SK-N-SH (cell line): ENCODE data around the gene CLASP1. TPM values are rescaled to one million over a fixed set of nuclear protein-coding genes. Genes with fewer than 3 reads are reported as not detected.

Source experiments
- CTCF ChIA-PET: fragments of 300-600, 350-600 bp; formaldehyde crosslinking; extraction: SDS; loops from one replicate; lab custom pipeline; 2021; lab: Yijun Ruan, JAX
- POLR2A ChIA-PET: fragments of 350-600 bp; sonication (Branson Sonifier 250); formaldehyde crosslinking; extraction: SDS; loops from one replicate; lab custom pipeline; 2020; ENCODE audit warnings: antibody characterized with exemption, inconsistent platforms; lab: Yijun Ruan, JAX
- DNase-seq: peaks from one replicate; pipeline ENCODE4 v3.0.0; 2012
- H2AFZ ChIP-seq: fragments of 200-600 bp; sonication (generic); 2 replicates; pipeline ENCODE4 v1.8.1; 2016; ENCODE audit warnings: antibody characterized with exemption, mild to moderate bottlenecking, low read depth
- H3F3A ChIP-seq: fragments of 200-600 bp; sonication (generic); replicated peaks from 2 replicates; pipeline ENCODE3; 2016; ENCODE audit warnings: antibody characterized with exemption, mild to moderate bottlenecking; ENCODE audit not compliant: insufficient read depth
- H3K27ac ChIP-seq, 2 experiments: fragments of 200-500 bp in 1 of 2; fragments of 200-600 bp in 1 of 2; sonication (Bioruptor generic) in 1 of 2; sonication (generic), shearing (Covaris generic) in 1 of 2; 2 replicates each; pipeline versions ENCODE4 v1.5.1 to v1.6.1; 2014 to 2016; ENCODE audit warnings: low read depth in 2 of 2, inconsistent platforms in 1 of 2, low read length in 1 of 2, mild to moderate bottlenecking in 1 of 2, mixed read lengths in 1 of 2
- H3K27me3 ChIP-seq: fragments of 200-600 bp; sonication (generic), shearing (Covaris generic); 2 replicates; pipeline ENCODE4 v1.6.1; 2016; ENCODE audit warnings: mixed run types; ENCODE audit not compliant: insufficient read depth
- H3K36me3 ChIP-seq, 2 experiments: fragments of 200-500 bp in 1 of 2; fragments of 200-600 bp in 1 of 2; sonication (Bioruptor generic) in 1 of 2; sonication (generic) in 1 of 2; replicated peaks in 1 of 2; 2 replicates each; pipeline versions ENCODE3 to v1.5.1; 2014 to 2016; ENCODE audit warnings: low read length in 1 of 2, mild to moderate bottlenecking in 1 of 2; ENCODE audit not compliant: insufficient read depth in 2 of 2, control insufficient read depth in 1 of 2
- H3K4me1 ChIP-seq, 2 experiments: fragments of 200-500 bp in 1 of 2; fragments of 200-600 bp in 1 of 2; sonication (Bioruptor generic) in 1 of 2; sonication (generic), shearing (Covaris generic) in 1 of 2; 2 replicates each; pipeline versions ENCODE4 v1.5.1 to v1.6.1; 2014 to 2016; ENCODE audit warnings: low read depth in 1 of 2, low read length in 1 of 2, mixed run types in 1 of 2; ENCODE audit not compliant: insufficient read depth in 2 of 2, control insufficient read depth in 1 of 2
- H3K4me2 ChIP-seq: fragments of 200-600 bp; sonication (generic), shearing (Covaris generic); 2 replicates; pipeline ENCODE4 v1.6.1; 2017; ENCODE audit warnings: mixed run types
- H3K4me3 ChIP-seq, 2 experiments: fragments of 200-500 bp in 1 of 2; fragments of 200-600 bp in 1 of 2; sonication (Bioruptor generic) in 1 of 2; sonication (generic), shearing (Covaris generic) in 1 of 2; 2 replicates each; pipeline versions ENCODE4 v1.5.1 to v1.8.1; 2014 to 2016; ENCODE audit warnings: low read depth in 2 of 2, inconsistent platforms in 1 of 2, low read length in 1 of 2, mild to moderate bottlenecking in 1 of 2, mixed read lengths in 1 of 2, moderate library complexity in 1 of 2
- H3K79me2 ChIP-seq: fragments of 200-600 bp; sonication (generic); 2 replicates; pipeline ENCODE4 v1.8.1; 2017; ENCODE audit warnings: mild to moderate bottlenecking; ENCODE audit not compliant: insufficient read depth
- H3K9ac ChIP-seq: fragments of 200-600 bp; sonication (generic); 2 replicates; pipeline ENCODE4 v1.6.1; 2017; ENCODE audit warnings: mixed run types
- H3K9me2 ChIP-seq: fragments of 200-600 bp; sonication (generic); 2 replicates; pipeline ENCODE4 v1.6.1; 2017; ENCODE audit warnings: mixed run types
- H3K9me3 ChIP-seq: fragments of 200-600 bp; sonication (generic); 2 replicates; pipeline ENCODE4 v1.6.1; 2017; ENCODE audit warnings: mixed run types, mild to moderate bottlenecking, moderate library complexity
- H4K20me1 ChIP-seq: fragments of 200-600 bp; sonication (generic); 2 replicates; pipeline ENCODE4 v1.6.1; 2017; ENCODE audit warnings: mild to moderate bottlenecking, mixed run types; ENCODE audit not compliant: insufficient read depth
- CTCF ChIP-seq: fragments of 200-600 bp; sonication (generic); IDR thresholded peaks from 2 replicates; pipeline ENCODE4 v1.6.1; 2017; ENCODE audit warnings: antibody characterized with exemption, mild to moderate bottlenecking, moderate library complexity
- ELF1 ChIP-seq: IDR thresholded peaks from 2 replicates; pipeline ENCODE4 v1.4.0; 2012
- EP300 ChIP-seq, 2 experiments: IDR thresholded peaks; 2 replicates each; pipeline versions ENCODE4 v1.4.0 to v1.6.1; 2012; ENCODE audit warnings: borderline replicate concordance in 1 of 2, low read depth in 1 of 2, low read length in 1 of 2
- GABPA ChIP-seq: IDR thresholded peaks from 2 replicates; pipeline ENCODE4 v1.4.0; 2012; ENCODE audit warnings: low read depth, mild to moderate bottlenecking
- GATA2 ChIP-seq: sonication (generic); formaldehyde crosslinking; IDR thresholded peaks from 2 replicates; pipeline ENCODE4 v1.5.0; 2020; ENCODE audit warnings: mild to moderate bottlenecking, missing genetic modification reagents
- MAX ChIP-seq: IDR thresholded peaks from 2 replicates; pipeline ENCODE4 v1.4.0; 2012; ENCODE audit warnings: low read depth
- MEF2A ChIP-seq: IDR thresholded peaks from 2 replicates; pipeline ENCODE4 v1.4.0; 2012; ENCODE audit warnings: low read depth, borderline replicate concordance
- MXI1 ChIP-seq: IDR thresholded peaks from 2 replicates; pipeline ENCODE4 v1.6.1; 2012; ENCODE audit warnings: mild to moderate bottlenecking, low read depth, low read length, improper control_type of control experiment
- NFIC ChIP-seq: IDR thresholded peaks from 2 replicates; pipeline ENCODE4 v1.4.0; 2012; ENCODE audit warnings: borderline replicate concordance
- NRF1 ChIP-seq: IDR thresholded peaks from 2 replicates; pipeline ENCODE4 v1.6.1; 2012; ENCODE audit warnings: low read depth, mild to moderate bottlenecking, low read length
- RCOR1 ChIP-seq: fragments of 150-350 bp; IDR thresholded peaks from 2 replicates; pipeline ENCODE4 v1.6.1; 2017; ENCODE audit warnings: antibody characterized with exemption, low read length
- REST ChIP-seq: IDR thresholded peaks from 2 replicates; pipeline ENCODE4 v1.6.1; 2012; ENCODE audit warnings: mild to moderate bottlenecking, low read depth, low read length, moderate library complexity
- SMC3 ChIP-seq: IDR thresholded peaks from 2 replicates; pipeline ENCODE4 v1.6.1; 2012; ENCODE audit warnings: low read depth, low read length, improper control_type of control experiment
- TAF1 ChIP-seq: IDR thresholded peaks from 2 replicates; pipeline ENCODE4 v1.6.1; 2012; ENCODE audit warnings: low read depth, mild to moderate bottlenecking, low read length, moderate library complexity, borderline replicate concordance
- USF1 ChIP-seq: IDR thresholded peaks from 2 replicates; pipeline ENCODE4 v1.4.0; 2012; ENCODE audit warnings: low read depth, borderline replicate concordance
- WGBS: methylation state at CpG from one replicate; pipeline ENCODE4 v1.1.6; 2017; ENCODE audit warnings: low lambda C conversion rate; 5-methylcytosine and 5-hydroxymethylcytosine counted together
- polyA plus RNA-seq, 3 experiments: library from polyadenylated mRNA; depleted of rRNA; stranded (reverse); fragments of >200 nt; gene quantifications; 2 replicates each; pipeline ENCODE4 v1.2.3, GENCODE V29; 2012
- TF ChIP-seq, protein P1 (sequence below): fragments of 150-350 bp; IDR thresholded peaks from 2 replicates; pipeline ENCODE4 v1.6.1; 2017; ENCODE audit warnings: antibody characterized with exemption, low read length, low read depth, borderline replicate concordance
- TF ChIP-seq, protein P2 (sequence below): IDR thresholded peaks from 2 replicates; pipeline ENCODE4; 2012

The CLASP1 gene
- polyA plus RNA-seq, 1 of the 3 experiments (the other 2 are of a cell fraction), result 4.9 TPM

DNA sequence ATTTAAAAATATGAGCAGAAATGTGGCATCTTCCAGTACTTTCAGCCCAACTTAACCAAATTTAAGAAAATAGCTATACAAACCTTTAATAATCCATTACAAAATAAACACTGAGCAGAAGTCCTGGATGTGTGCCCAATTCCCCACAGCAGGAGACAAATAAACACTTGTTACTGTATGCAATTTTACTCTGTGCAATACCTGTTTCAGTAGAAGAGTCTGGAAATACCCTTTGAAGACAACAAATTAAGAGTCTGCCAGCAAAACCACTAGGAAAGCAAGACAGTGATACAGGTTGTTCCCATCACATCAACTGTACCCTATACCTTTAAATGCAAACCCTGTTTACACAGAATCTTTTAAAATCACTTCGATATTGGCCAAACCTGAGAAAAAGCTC, 160.0 kb downstream of the CLASP1 start:
- H3K9me3 ChIP-seq, result no peaks in the 10 kb centered on the region
- TF ChIP-seq, protein P1, sequence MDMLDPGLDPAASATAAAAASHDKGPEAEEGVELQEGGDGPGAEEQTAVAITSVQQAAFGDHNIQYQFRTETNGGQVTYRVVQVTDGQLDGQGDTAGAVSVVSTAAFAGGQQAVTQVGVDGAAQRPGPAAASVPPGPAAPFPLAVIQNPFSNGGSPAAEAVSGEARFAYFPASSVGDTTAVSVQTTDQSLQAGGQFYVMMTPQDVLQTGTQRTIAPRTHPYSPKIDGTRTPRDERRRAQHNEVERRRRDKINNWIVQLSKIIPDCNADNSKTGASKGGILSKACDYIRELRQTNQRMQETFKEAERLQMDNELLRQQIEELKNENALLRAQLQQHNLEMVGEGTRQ, result no peak
- TF ChIP-seq USF1, result no peak
- TF ChIP-seq MXI1, result no peak
- no peak for TF ChIP-seq MAX
- TF ChIP-seq, protein P2, sequence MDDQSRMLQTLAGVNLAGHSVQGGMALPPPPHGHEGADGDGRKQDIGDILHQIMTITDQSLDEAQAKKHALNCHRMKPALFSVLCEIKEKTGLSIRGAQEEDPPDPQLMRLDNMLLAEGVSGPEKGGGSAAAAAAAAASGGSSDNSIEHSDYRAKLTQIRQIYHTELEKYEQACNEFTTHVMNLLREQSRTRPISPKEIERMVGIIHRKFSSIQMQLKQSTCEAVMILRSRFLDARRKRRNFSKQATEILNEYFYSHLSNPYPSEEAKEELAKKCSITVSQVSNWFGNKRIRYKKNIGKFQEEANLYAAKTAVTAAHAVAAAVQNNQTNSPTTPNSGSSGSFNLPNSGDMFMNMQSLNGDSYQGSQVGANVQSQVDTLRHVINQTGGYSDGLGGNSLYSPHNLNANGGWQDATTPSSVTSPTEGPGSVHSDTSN, result no peak
- no peak for TF ChIP-seq NFIC
- TF ChIP-seq SMC3, result no peak
- TF ChIP-seq TAF1, result no peak
- TF ChIP-seq RCOR1, result no peak
- TF ChIP-seq NRF1, result no peak
- no peak for TF ChIP-seq ELF1
- H3K79me2 ChIP-seq, result peaks cover 37% of the 10 kb centered on the region; the same call in 1 of the 2 replicates
- H3K27me3 ChIP-seq, result no peaks in the 10 kb centered on the region
- ChIA-PET CTCF (interaction anchor here (1.5 to 2.0 kb wide), 2 partner anchors 9 to 17 kb away, joined by 5 read pairs; no protein-coding TSS in a partner anchor), POLR2A (no interaction called here)
- H3K9me2 ChIP-seq, result no peaks in the 10 kb centered on the region
- H3K4me3 ChIP-seq, result no peak overlapping the region
- peaks cover 23 to 30% of the 10 kb centered on the region in 2 experiments; a peak in 3 of 4 replicates for H3K4me1 ChIP-seq
- H3K36me3 ChIP-seq, result peaks cover 0 to 4% of the 10 kb centered on the region in 2 experiments
- DNase-seq, result no peak
- H4K20me1 ChIP-seq, result no peaks in the 10 kb centered on the region
- no peak overlapping the region for H3K9ac ChIP-seq
- 76% methylated on average over 1 of the region's 1 CpG for WGBS
- no peak overlapping the region for H3K27ac ChIP-seq
- H3F3A ChIP-seq, result no peaks in the 10 kb centered on the region
- no peak overlapping the region for H3K4me2 ChIP-seq
- no peak overlapping the region for H2AFZ ChIP-seq

DNA sequence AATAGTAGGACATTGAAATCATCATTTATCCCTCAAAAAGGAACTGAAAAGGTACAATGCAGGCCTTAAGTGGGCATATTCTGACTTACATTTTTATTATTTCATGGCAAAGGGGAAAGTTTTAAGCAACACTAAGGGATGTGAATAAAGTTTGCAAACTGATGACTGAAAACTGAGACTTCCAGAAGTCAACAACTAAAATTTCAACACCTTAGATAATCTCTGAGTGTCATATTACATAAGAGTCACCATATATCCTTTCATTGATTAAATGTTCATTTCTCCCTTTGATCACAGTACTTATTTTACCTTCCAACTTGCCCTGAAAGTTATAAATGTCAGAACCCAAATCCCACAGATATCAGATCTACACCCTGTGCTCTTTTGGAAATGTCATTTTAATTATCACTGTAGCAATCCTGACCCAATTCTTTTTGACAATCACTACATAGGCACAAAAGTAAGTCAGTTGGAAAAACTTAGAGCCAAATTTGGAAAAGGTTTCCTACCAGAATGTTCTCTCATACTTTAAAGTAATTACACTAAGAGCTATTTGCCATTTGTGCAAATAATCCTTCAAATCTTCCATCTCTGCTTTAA, 163.0 kb downstream of the CLASP1 start:
- Histone ChIP-seq H3K4me2 (no peak overlapping the region), H3F3A (peaks cover under 1% of the 10 kb centered on the region), H3K79me2 (peaks cover 26% of the 10 kb centered on the region; the same call in 1 of the 2 replicates), H3K9me2 (no peaks in the 10 kb centered on the region), H3K36me3 (no peaks in the 10 kb centered on the region), H3K4me1 (peaks cover 27 to 53% of the 10 kb centered on the region in 2 experiments; a peak in 3 of 4 replicates), H3K27ac (no peak overlapping the region), H3K27me3 (no peaks in the 10 kb centered on the region), H3K4me3 (no peak overlapping the region), H3K9ac (no peak overlapping the region), H3K9me3 (no peaks in the 10 kb centered on the region), H4K20me1 (no peaks in the 10 kb centered on the region), H2AFZ (no peak overlapping the region)
- DNase-seq, result no peak
- POLR2A ChIA-PET, result no interaction called here
- CTCF ChIA-PET, result no interaction called here
- TF ChIP-seq, protein P2, result no peak
- TF ChIP-seq RCOR1, result no peak
- TF ChIP-seq EP300 (IDR thresholded peaks at IDR 0.05; ENCODE audit: borderline replicate concordance in 1 of 2, low read depth in 1 of 2, low read length in 1 of 2), result no peak
- TF ChIP-seq REST, result no peak
- TF ChIP-seq MEF2A, result no peak
- TF ChIP-seq CTCF, result no peak
- TF ChIP-seq GABPA, result no peak
- no peak for TF ChIP-seq GATA2 (CRISPR knock-in tag)
- no peak for TF ChIP-seq NRF1
